GM13977 (cell line): ENCODE results near the gene ARHGAP6.

Experiments
- DNase-seq: peaks from one replicate; pipeline ENCODE4 v3.0.0; 2012; ENCODE audit warnings: low spot score
- in situ Hi-C: fragments of 300-500 bp; cut with MboI; formaldehyde crosslinking; loops from one replicate; pipeline ENCODE4 v1.12.0; 2022; ENCODE audit warnings: low sequenced_read_pairs, low pct_unique_long_range_greater_than_20kb, mixed read lengths, inconsistent platforms; ENCODE audit not compliant: unreplicated experiment
- TF ChIP-seq, protein P1 (sequence below): IDR thresholded peaks from 2 replicates; pipeline ENCODE4 v1.5.1; 2012; ENCODE audit warnings: mild to moderate bottlenecking, control low read depth; ENCODE audit not compliant: insufficient read depth; ENCODE audit errors: extremely low read depth, missing control alignments

ARHGAP6 gene

DNA sequence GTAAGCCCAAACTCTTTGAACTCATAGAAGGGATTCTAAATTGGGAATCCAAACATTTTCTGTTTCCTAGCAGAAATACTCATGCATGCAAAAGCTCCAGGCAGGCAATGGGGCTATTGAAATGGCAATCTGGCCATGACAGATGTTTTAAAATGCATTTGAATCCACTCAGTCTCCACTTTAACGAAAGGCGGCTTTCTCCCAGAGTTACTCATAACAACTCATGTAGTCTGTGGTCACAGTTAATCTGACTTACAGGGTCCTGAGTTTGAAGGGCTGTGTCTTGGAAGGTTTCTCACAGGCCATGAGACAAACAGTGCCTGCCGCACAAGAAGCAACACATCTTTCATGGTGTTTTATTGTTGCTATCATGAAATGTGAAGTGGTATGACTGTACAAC is 186.8 kb downstream of the ARHGAP6 start:
- TF ChIP-seq, protein P1, sequence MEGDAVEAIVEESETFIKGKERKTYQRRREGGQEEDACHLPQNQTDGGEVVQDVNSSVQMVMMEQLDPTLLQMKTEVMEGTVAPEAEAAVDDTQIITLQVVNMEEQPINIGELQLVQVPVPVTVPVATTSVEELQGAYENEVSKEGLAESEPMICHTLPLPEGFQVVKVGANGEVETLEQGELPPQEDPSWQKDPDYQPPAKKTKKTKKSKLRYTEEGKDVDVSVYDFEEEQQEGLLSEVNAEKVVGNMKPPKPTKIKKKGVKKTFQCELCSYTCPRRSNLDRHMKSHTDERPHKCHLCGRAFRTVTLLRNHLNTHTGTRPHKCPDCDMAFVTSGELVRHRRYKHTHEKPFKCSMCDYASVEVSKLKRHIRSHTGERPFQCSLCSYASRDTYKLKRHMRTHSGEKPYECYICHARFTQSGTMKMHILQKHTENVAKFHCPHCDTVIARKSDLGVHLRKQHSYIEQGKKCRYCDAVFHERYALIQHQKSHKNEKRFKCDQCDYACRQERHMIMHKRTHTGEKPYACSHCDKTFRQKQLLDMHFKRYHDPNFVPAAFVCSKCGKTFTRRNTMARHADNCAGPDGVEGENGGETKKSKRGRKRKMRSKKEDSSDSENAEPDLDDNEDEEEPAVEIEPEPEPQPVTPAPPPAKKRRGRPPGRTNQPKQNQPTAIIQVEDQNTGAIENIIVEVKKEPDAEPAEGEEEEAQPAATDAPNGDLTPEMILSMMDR = no peak
- in situ Hi-C loops = no loop called here
- DNase-seq = no peak

DNA sequence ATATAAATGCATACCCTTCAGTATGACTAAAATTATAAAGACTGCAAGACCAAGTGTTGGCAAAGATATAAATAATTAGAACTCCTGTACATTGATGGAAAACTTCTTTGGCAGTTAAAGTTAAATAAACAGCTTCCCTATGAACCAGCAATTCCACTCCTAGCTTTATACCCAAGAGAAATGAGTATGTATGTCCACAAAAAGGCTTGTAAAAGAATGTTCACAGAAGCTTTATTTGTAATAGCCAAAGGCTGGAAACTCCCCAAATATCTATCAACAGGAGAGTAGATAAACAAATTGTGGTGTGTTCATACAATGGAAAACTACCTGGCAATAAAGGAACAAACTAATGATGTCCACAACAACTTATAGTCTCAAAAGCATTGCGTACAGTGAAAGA is 187.7 kb downstream of the ARHGAP6 start:
- no peak for DNase-seq
- TF ChIP-seq, protein P1 = no peak
- in situ Hi-C loops = no loop called here

DNA sequence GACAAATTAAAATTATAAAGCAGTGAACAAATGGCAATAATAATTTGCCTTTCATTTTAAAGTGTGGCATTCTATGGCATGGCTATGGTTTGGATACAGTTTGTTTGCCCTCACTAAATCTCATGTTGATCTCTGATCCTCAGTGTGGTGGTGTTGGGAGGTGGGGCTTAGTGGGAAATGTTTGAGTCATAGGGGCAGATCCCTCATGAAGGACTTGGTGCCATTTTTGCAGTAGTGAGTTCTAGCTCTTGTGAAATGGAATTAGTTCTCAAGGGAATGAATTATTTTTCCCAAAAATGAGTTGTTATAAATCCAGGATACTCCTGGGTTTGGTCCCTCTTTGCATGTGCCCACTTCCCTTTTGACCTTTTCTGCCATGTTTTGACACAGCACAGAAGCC is 191.1 kb downstream of the ARHGAP6 start:
- no peak for DNase-seq
- in situ Hi-C loops = no loop called here
- TF ChIP-seq, protein P1 = no peak

DNA sequence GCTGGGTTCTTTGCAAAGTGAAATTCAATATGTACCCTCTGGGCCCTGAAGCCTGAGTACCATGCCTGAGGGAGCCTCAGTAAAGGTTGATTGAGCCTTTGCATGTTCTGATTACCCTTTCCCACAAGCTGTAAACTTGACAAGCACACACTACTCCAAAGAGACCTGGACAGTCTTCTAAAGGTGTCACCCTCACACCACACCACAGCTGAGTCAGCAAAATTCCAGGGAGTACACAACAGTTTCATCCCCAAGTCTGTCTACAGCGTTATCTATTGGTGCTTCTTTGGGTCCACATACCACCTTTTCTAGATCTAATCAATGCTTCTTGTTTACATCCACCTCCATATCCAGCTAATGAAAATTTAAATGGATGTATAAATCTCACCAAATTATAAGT is 191.7 kb downstream of the ARHGAP6 start:
- TF ChIP-seq, protein P1 = no peak
- DNase-seq = no peak
- in situ Hi-C loops = no loop called here

DNA sequence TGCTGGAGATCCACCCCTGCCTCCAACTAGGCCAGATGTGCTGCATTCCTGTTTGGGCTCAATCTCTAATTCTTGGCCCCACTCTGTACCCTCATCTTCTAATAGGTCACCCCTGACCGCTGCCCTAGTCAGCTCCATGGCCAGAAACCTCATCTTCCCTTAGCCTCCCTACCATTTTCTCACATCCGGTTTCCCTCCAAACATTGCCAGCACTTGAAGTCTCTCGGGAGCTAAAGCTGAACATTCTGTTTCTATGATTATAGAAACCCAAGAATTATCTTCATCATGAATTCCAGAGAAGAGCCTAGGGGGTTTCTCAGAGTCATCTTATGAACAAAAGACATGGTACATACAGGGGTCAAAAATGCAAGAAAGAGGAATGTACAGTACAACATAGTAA is 192.8 kb downstream of the ARHGAP6 start:
- in situ Hi-C loops = no loop called here
- DNase-seq = no peak
- TF ChIP-seq, protein P1 = no peak

DNA sequence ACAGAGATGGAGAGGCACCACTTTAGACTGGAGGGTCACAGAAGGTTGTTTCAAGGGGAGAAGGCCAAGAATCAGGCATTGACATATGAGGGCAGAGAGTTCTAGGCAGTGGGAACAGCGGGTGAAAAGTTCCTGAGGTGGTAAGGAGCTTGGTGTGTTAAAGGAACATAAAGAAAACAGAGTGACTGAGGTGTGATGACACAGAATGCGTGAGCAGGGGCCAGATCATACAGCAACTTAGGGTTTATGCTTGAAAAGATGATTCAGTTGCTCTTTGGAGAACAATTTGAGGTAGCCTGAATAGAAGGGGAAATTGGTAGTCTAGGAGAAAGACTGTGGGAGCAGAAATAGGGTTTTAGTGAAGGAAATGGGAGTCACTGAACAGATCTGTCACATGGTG is 193.3 kb downstream of the ARHGAP6 start:
- TF ChIP-seq, protein P1 = no peak
- DNase-seq = no peak
- in situ Hi-C loops = no loop called here

DNA sequence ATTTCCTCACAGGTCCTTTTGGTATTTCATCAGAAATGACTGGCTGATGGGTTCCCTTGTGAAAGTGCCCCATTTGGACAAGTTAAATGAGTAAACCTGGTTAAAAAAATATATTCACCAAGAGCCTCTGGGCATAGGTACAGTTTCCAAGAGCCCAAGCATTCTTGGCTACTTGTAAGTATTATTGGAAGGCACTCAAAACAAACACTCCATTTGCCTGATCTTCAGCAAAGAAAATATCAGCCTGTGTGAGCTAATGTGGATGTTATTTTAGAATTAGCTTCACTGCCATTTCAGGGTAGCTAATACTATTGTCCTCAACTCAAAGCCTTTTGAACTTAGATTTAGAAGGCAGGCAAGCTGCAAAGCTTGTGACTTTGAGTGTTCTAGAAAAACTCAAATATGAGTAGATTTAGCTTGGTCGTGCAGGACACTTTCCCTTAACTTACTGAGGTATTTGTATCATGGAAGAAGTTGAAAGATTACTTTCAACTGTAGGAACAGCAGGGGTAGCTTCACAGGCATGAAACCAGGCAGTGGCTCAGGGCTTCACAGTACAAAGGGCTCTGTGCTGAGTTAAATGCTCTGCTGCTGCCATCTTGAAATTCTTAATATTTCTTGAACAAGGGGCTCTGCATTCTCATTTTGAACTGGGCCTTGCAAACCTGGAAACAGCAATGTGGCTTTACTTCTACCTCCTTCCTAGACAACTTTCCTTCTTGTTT is 195.3 kb downstream of the ARHGAP6 start:
- TF ChIP-seq, protein P1 = no peak
- no peak for DNase-seq
- in situ Hi-C loops = no loop called here
